Activated CD8-positive, alpha-beta memory T cell treated with anti-CD3 and anti-CD28 coated beads for 4 hours (primary cell): ENCODE data around the gene CTDSP1.

ENCODE experiments used
- DNase-seq, 2 donors: peaks; one replicate each; pipeline ENCODE4 v3.0.0-alpha.2; 2020; ENCODE audit warnings: low read depth in 2 of 2

The CTDSP1 gene

GRCh38 chr2:218425531-218425930, 25.9 kb downstream of the CTDSP1 start:
- DNase-seq = no peak

- DNase-seq = no peak
Observed at GRCh38 chr2:218427741-218428140, 28.1 kb downstream of the CTDSP1 start.

- DNase-seq = no peak
Observed at GRCh38 chr2:218428846-218429558, 29.3 kb downstream of the CTDSP1 start.

GRCh38 chr2:218429911-218430692, 30.4 kb downstream of the CTDSP1 start:
- DNase-seq = no peak

GRCh38 chr2:218430721-218431120, 31.1 kb downstream of the CTDSP1 start:
- no peak for DNase-seq

GRCh38 chr2:218431878-218432277, 32.2 kb downstream of the CTDSP1 start:
- DNase-seq = no peak

- DNase-seq = no peak
Observed at GRCh38 chr2:218432676-218433365, 33.2 kb downstream of the CTDSP1 start.

- no peak for DNase-seq
Observed at GRCh38 chr2:218434456-218434855, 34.8 kb downstream of the CTDSP1 start.

- no peak for DNase-seq
Observed at GRCh38 chr2:218435003-218435982, 35.6 kb downstream of the CTDSP1 start.

- DNase-seq = no peak
Observed at GRCh38 chr2:218436992-218437391, 37.3 kb downstream of the CTDSP1 start.

GRCh38 chr2:218437969-218438368, 38.3 kb downstream of the CTDSP1 start:
- DNase-seq = no peak

GRCh38 chr2:218438596-218438995, 38.9 kb downstream of the CTDSP1 start:
- DNase-seq = no peak

- DNase-seq = no peak
Observed at GRCh38 chr2:218444692-218445357, 45.2 kb downstream of the CTDSP1 start.

- DNase-seq = no peak
Observed at GRCh38 chr2:218445602-218446001, 45.9 kb downstream of the CTDSP1 start.

GRCh38 chr2:218446547-218446946, 46.9 kb downstream of the CTDSP1 start:
- DNase-seq = no peak

- DNase-seq = no peak
Observed at GRCh38 chr2:218447072-218447471, 47.4 kb downstream of the CTDSP1 start.

GRCh38 chr2:218448934-218449333, 49.3 kb downstream of the CTDSP1 start:
- DNase-seq = no peak

- no peak for DNase-seq
Observed at GRCh38 chr2:218452079-218452478, 52.4 kb downstream of the CTDSP1 start.
